Trophoblast cell (in vitro differentiated cells and primary cell): ENCODE results near the gene SMYD4.
A peak's percentile ranks its signal among the peaks of the same experiment; 100 is the strongest.

ENCODE experiments used
- DNase-seq, 2 donors: peaks; one replicate each; pipeline ENCODE4 v3.0.0-alpha.2; 2016
- H2AFZ ChIP-seq: 2 replicates; pipeline ENCODE4 v1.6.1; 2013; ENCODE audit warnings: low read length, moderate library complexity, mild to moderate bottlenecking; ENCODE audit not compliant: insufficient read depth, poor library complexity
- H2AK5ac ChIP-seq: 2 replicates; pipeline ENCODE4 v1.6.1; 2013; ENCODE audit warnings: mild to moderate bottlenecking, low read length
- H2BK120ac ChIP-seq: 2 replicates; pipeline ENCODE4 v1.6.1; 2013; ENCODE audit warnings: low read length, mild to moderate bottlenecking, moderate library complexity; ENCODE audit not compliant: insufficient read depth, poor library complexity
- H2BK12ac ChIP-seq: 2 replicates; pipeline ENCODE4 v1.6.1; 2013; ENCODE audit warnings: mild to moderate bottlenecking, low read length, moderate library complexity
- H2BK5ac ChIP-seq: 2 replicates; pipeline ENCODE4 v1.6.1; 2013; ENCODE audit warnings: low read length, low read depth, moderate library complexity, mild to moderate bottlenecking; ENCODE audit not compliant: poor library complexity
- H3K14ac ChIP-seq: 2 replicates; pipeline ENCODE4 v1.6.1; 2013; ENCODE audit warnings: mild to moderate bottlenecking, low read length
- H3K18ac ChIP-seq: 2 replicates; pipeline ENCODE4 v1.6.1; 2013; ENCODE audit warnings: mild to moderate bottlenecking, low read length
- H3K23ac ChIP-seq: 2 replicates; pipeline ENCODE4 v1.6.1; 2013; ENCODE audit warnings: low read length
- H3K27ac ChIP-seq: 2 replicates; pipeline ENCODE4 v1.5.1; 2013; ENCODE audit warnings: low read depth, mild to moderate bottlenecking, inconsistent platforms, low read length, moderate library complexity
- H3K27me3 ChIP-seq: 2 replicates; pipeline ENCODE4 v1.6.1; 2013; ENCODE audit warnings: inconsistent platforms, mild to moderate bottlenecking, low read length, moderate library complexity; ENCODE audit not compliant: insufficient read depth
- H3K36me3 ChIP-seq, 2 experiments: 1 replicate in 1 of 2; 2 replicates in 1 of 2; pipeline ENCODE4 v1.6.1; 2013; ENCODE audit warnings: low read length in 2 of 2, mild to moderate bottlenecking in 2 of 2, moderate library complexity in 1 of 2; ENCODE audit not compliant: insufficient read depth in 2 of 2, control insufficient read depth in 1 of 2
- H3K4ac ChIP-seq: 2 replicates; pipeline ENCODE4 v1.6.1; 2013; ENCODE audit warnings: low read depth, mild to moderate bottlenecking, low read length, moderate library complexity
- H3K4me1 ChIP-seq, 2 experiments: 1 replicate in 1 of 2; 2 replicates in 1 of 2; pipeline ENCODE4 v1.6.1; 2013; ENCODE audit warnings: low read length in 2 of 2, mild to moderate bottlenecking in 2 of 2, moderate library complexity in 1 of 2; ENCODE audit not compliant: insufficient read depth in 2 of 2, control insufficient read depth in 1 of 2
- H3K4me2 ChIP-seq: 2 replicates; pipeline ENCODE4 v1.6.1; 2013; ENCODE audit warnings: inconsistent platforms, mild to moderate bottlenecking, low read length, moderate library complexity
- H3K4me3 ChIP-seq: 2 replicates; pipeline ENCODE4 v1.5.1; 2013; ENCODE audit warnings: mild to moderate bottlenecking, low read depth, low read length, inconsistent platforms
- H3K79me1 ChIP-seq: one replicate; pipeline ENCODE4 v1.6.1; 2013; ENCODE audit warnings: low read length
- H3K79me2 ChIP-seq: 2 replicates; pipeline ENCODE4 v1.6.1; 2013; ENCODE audit warnings: low read length, mild to moderate bottlenecking; ENCODE audit not compliant: control insufficient read depth, insufficient read depth, poor library complexity
- H3K9ac ChIP-seq: 2 replicates; pipeline ENCODE4 v1.6.1; 2013; ENCODE audit warnings: mild to moderate bottlenecking, low read length
- H3K9me3 ChIP-seq: 2 replicates; pipeline ENCODE4 v1.6.1; 2013; ENCODE audit warnings: low read depth, mild to moderate bottlenecking, control low read depth, inconsistent platforms, low read length; ENCODE audit not compliant: insufficient read depth
- H4K12ac ChIP-seq: 2 replicates; pipeline ENCODE4 v1.6.1; 2013; ENCODE audit warnings: low read depth, mild to moderate bottlenecking, low read length, moderate library complexity
- H4K8ac ChIP-seq: 2 replicates; pipeline ENCODE4 v1.6.1; 2013; ENCODE audit warnings: low read depth, mild to moderate bottlenecking, low read length, moderate library complexity
- H4K91ac ChIP-seq: one replicate; pipeline ENCODE4 v1.6.1; 2013; ENCODE audit warnings: low read depth, mild to moderate bottlenecking, low read length, moderate library complexity
- WGBS: extraction: QIAGEN DNeasy Blood & Tissue Kit; methylation state at CpG from one replicate; pipeline ENCODE4 v1.1.7; 2013; ENCODE audit warnings: missing lambda C conversion rate; ENCODE audit not compliant: insufficient read length, insufficient coverage; ENCODE audit errors: extremely low coverage; 5-methylcytosine and 5-hydroxymethylcytosine counted together

SMYD4 gene

GRCh38 chr17:1847191-1847590, 17.5 kb upstream of the SMYD4 start:
- WGBS, result no CpG with 5 or more reads among the region's 3 CpGs
- Histone ChIP-seq H2BK120ac (no peak overlapping the region), H3K14ac (no peak overlapping the region), H3K36me3 (peaks cover 21 to 26% of the 10 kb centered on the region in 2 experiments), H3K4ac (no peak overlapping the region), H3K23ac (no peak overlapping the region), H4K12ac (no peak overlapping the region), H4K8ac (no peak overlapping the region), H4K91ac (no peak overlapping the region), H3K27ac (no peak overlapping the region), H2AK5ac (no peak overlapping the region), H2AFZ (no peak overlapping the region), H3K4me2 (no peak overlapping the region), H2BK5ac (no peak overlapping the region), H2BK12ac (no peak overlapping the region), H3K18ac (no peak overlapping the region), H3K4me1 (no peaks in the 10 kb centered on the region), H3K4me3 (no peak overlapping the region), H3K27me3 (no peaks in the 10 kb centered on the region), H3K9me3 (no peaks in the 10 kb centered on the region), H3K79me1 (no peaks in the 10 kb centered on the region), H3K79me2 (no peaks in the 10 kb centered on the region), H3K9ac (no peak overlapping the region)
- no peak for DNase-seq

GRCh38 chr17:1843947-1844346, 14.2 kb upstream of the SMYD4 start:
- no peak overlapping the region for H4K8ac ChIP-seq
- H3K4me3 ChIP-seq, result no peak overlapping the region
- H2BK120ac ChIP-seq, result no peak overlapping the region
- WGBS, result no CpG with 5 or more reads among the region's 9 CpGs
- no peaks in the 10 kb centered on the region for H3K9me3 ChIP-seq
- peaks cover 19 to 26% of the 10 kb centered on the region in 2 experiments for H3K36me3 ChIP-seq
- H2AK5ac ChIP-seq, result no peak overlapping the region
- H3K4ac ChIP-seq, result no peak overlapping the region
- H4K91ac ChIP-seq, result no peak overlapping the region
- H4K12ac ChIP-seq, result no peak overlapping the region
- H3K4me2 ChIP-seq, result no peak overlapping the region
- H3K79me1 ChIP-seq, result no peaks in the 10 kb centered on the region
- no peaks in the 10 kb centered on the region for H3K27me3 ChIP-seq
- H3K18ac ChIP-seq, result no peak overlapping the region
- no peaks in the 10 kb centered on the region for H3K4me1 ChIP-seq
- H2BK5ac ChIP-seq, result no peak overlapping the region
- no peak overlapping the region for H3K23ac ChIP-seq
- no peak overlapping the region for H3K14ac ChIP-seq
- H3K27ac ChIP-seq, result no peak overlapping the region
- no peak overlapping the region for H3K9ac ChIP-seq
- H2BK12ac ChIP-seq, result no peak overlapping the region
- H3K79me2 ChIP-seq, result no peaks in the 10 kb centered on the region
- DNase-seq, result no peak
- no peak overlapping the region for H2AFZ ChIP-seq

- Histone ChIP-seq H3K18ac (no peak overlapping the region), H2BK12ac (no peak overlapping the region), H3K79me2 (no peaks in the 10 kb centered on the region), H4K91ac (no peak overlapping the region), H3K9ac (no peak overlapping the region), H3K27ac (no peak overlapping the region), H3K4me2 (no peak overlapping the region), H4K12ac (no peak overlapping the region), H3K9me3 (no peaks in the 10 kb centered on the region), H2BK5ac (no peak overlapping the region), H3K14ac (no peak overlapping the region), H3K27me3 (no peaks in the 10 kb centered on the region), H3K4me1 (no peaks in the 10 kb centered on the region), H2AK5ac (no peak overlapping the region), H4K8ac (no peak overlapping the region), H3K4me3 (no peak overlapping the region), H3K36me3 (peaks cover 15 to 18% of the 10 kb centered on the region in 2 experiments), H2AFZ (no peak overlapping the region), H3K23ac (no peak overlapping the region), H2BK120ac (no peak overlapping the region), H3K79me1 (no peaks in the 10 kb centered on the region), H3K4ac (peak overlapping the region; percentile 36)
- WGBS, result no CpG with 5 or more reads among the region's 4 CpGs
- no peak for DNase-seq
These were observed 9.8 kb upstream of the SMYD4 start for GRCh38 chr17:1839516-1839915.

GRCh38 chr17:1834380-1835149, 4.9 kb upstream of the SMYD4 start:
- no CpG with 5 or more reads among the region's 12 CpGs for WGBS
- H3K79me1 ChIP-seq, result peaks cover 3% of the 10 kb centered on the region
- no peak overlapping the region for H2BK5ac ChIP-seq
- no peak for DNase-seq
- H3K79me2 ChIP-seq, result peaks cover 6% of the 10 kb centered on the region
- peaks cover 0 to 2% of the 10 kb centered on the region in 2 experiments for H3K4me1 ChIP-seq
- H2BK12ac ChIP-seq, result no peak overlapping the region
- H3K4ac ChIP-seq, result no peak overlapping the region
- no peak overlapping the region for H4K12ac ChIP-seq
- no peak overlapping the region for H3K18ac ChIP-seq
- no peak overlapping the region for H3K27ac ChIP-seq
- no peak overlapping the region for H3K23ac ChIP-seq
- no peak overlapping the region for H2AFZ ChIP-seq
- H2BK120ac ChIP-seq, result no peak overlapping the region
- no peak overlapping the region for H3K9ac ChIP-seq
- H3K36me3 ChIP-seq, result peaks cover 3 to 10% of the 10 kb centered on the region in 2 experiments
- H3K27me3 ChIP-seq, result no peaks in the 10 kb centered on the region
- no peak overlapping the region for H3K14ac ChIP-seq
- H2AK5ac ChIP-seq, result no peak overlapping the region
- H3K9me3 ChIP-seq, result no peaks in the 10 kb centered on the region
- H4K8ac ChIP-seq, result no peak overlapping the region
- no peak overlapping the region for H3K4me2 ChIP-seq
- H3K4me3 ChIP-seq, result no peak overlapping the region
- H4K91ac ChIP-seq, result no peak overlapping the region
